ENCODE results near the gene CD69.

The CD69 gene

GRCh38 chr12:9786726-9787717, 26.3 kb upstream of the CD69 start:
- no peak overlapping the region for H3K4me3 ChIP-seq (ENCODE audit: low read length)
- no peak for TF ChIP-seq CTCF (IDR thresholded peaks at IDR 0.05; ENCODE audit: low read depth, low read length)
- no peak for TF ChIP-seq EZH2phosphoT487 (IDR thresholded peaks at IDR 0.05; ENCODE audit: low read depth)

GRCh38 chr12:9784816-9785215, 24.1 kb upstream of the CD69 start:
- H3K79me2 ChIP-seq (ENCODE audit: low read length): no peaks in the 10 kb centered on the region

More at GRCh38 chr12:9786726-9787717, 26.3 kb upstream of the CD69 start:
- H3K9me3 ChIP-seq (ENCODE audit: insufficient read depth, low read length): no peaks in the 10 kb centered on the region
- no peaks in the 10 kb centered on the region for H3K27me3 ChIP-seq (ENCODE audit: low read depth, low read length)
- H3K79me2 ChIP-seq (ENCODE audit: low read length): no peaks in the 10 kb centered on the region
- H3K27ac ChIP-seq (ENCODE audit: low read length): no peak overlapping the region
- H3K4me2 ChIP-seq (ENCODE audit: low read length): no peak overlapping the region
- H3K36me3 ChIP-seq (replicated peaks; ENCODE audit: low read depth, low read length): no peaks in the 10 kb centered on the region
- no peak overlapping the region for H3K9ac ChIP-seq (ENCODE audit: low read length)
- no peaks in the 10 kb centered on the region for H4K20me1 ChIP-seq (ENCODE audit: insufficient read depth, low read length)
- no peak overlapping the region for H2AFZ ChIP-seq (ENCODE audit: low read depth, low read length)
- H3K4me1 ChIP-seq (ENCODE audit: low read length): peaks cover 13% of the 10 kb centered on the region

GRCh38 chr12:9784326-9784725, 23.6 kb upstream of the CD69 start:
- no peak overlapping the region for H3K4me2 ChIP-seq (ENCODE audit: low read length)
- TF ChIP-seq CTCF (IDR thresholded peaks at IDR 0.05; ENCODE audit: low read depth, low read length) (no peak), EZH2phosphoT487 (IDR thresholded peaks at IDR 0.05; ENCODE audit: low read depth) (no peak)

More at GRCh38 chr12:9784816-9785215, 24.1 kb upstream of the CD69 start:
- TF ChIP-seq CTCF (IDR thresholded peaks at IDR 0.05; ENCODE audit: low read depth, low read length): no peak
- Histone ChIP-seq H3K9ac (ENCODE audit: low read length) (no peak overlapping the region), H2AFZ (ENCODE audit: low read depth, low read length) (no peak overlapping the region), H3K36me3 (replicated peaks; ENCODE audit: low read depth, low read length) (no peaks in the 10 kb centered on the region), H3K27ac (ENCODE audit: low read length) (no peak overlapping the region), H3K4me2 (ENCODE audit: low read length) (no peak overlapping the region), H3K9me3 (ENCODE audit: insufficient read depth, low read length) (no peaks in the 10 kb centered on the region), H3K4me3 (ENCODE audit: low read length) (no peak overlapping the region), H3K4me1 (ENCODE audit: low read length) (no peaks in the 10 kb centered on the region), H4K20me1 (ENCODE audit: insufficient read depth, low read length) (no peaks in the 10 kb centered on the region), H3K27me3 (ENCODE audit: low read depth, low read length) (no peaks in the 10 kb centered on the region)

GRCh38 chr12:9782547-9783382, 22.1 kb upstream of the CD69 start:
- Histone ChIP-seq H3K79me2 (ENCODE audit: low read length) (no peaks in the 10 kb centered on the region), H4K20me1 (ENCODE audit: insufficient read depth, low read length) (no peaks in the 10 kb centered on the region), H3K9me3 (ENCODE audit: insufficient read depth, low read length) (no peaks in the 10 kb centered on the region), H3K27me3 (ENCODE audit: low read depth, low read length) (no peaks in the 10 kb centered on the region), H2AFZ (ENCODE audit: low read depth, low read length) (no peak overlapping the region), H3K4me2 (ENCODE audit: low read length) (no peak overlapping the region), H3K4me3 (ENCODE audit: low read length) (no peak overlapping the region), H3K36me3 (replicated peaks; ENCODE audit: low read depth, low read length) (no peaks in the 10 kb centered on the region), H3K4me1 (ENCODE audit: low read length) (peaks cover 6% of the 10 kb centered on the region), H3K9ac (ENCODE audit: low read length) (no peak overlapping the region), H3K27ac (ENCODE audit: low read length) (no peak overlapping the region)
- no peak for TF ChIP-seq EZH2phosphoT487 (IDR thresholded peaks at IDR 0.05; ENCODE audit: low read depth)
- TF ChIP-seq CTCF (IDR thresholded peaks at IDR 0.05; ENCODE audit: low read depth, low read length): no peak

More at GRCh38 chr12:9784326-9784725, 23.6 kb upstream of the CD69 start:
- Histone ChIP-seq H2AFZ (ENCODE audit: low read depth, low read length) (no peak overlapping the region), H3K36me3 (replicated peaks; ENCODE audit: low read depth, low read length) (no peaks in the 10 kb centered on the region), H3K79me2 (ENCODE audit: low read length) (no peaks in the 10 kb centered on the region), H3K27ac (ENCODE audit: low read length) (no peak overlapping the region), H3K9me3 (ENCODE audit: insufficient read depth, low read length) (no peaks in the 10 kb centered on the region), H3K27me3 (ENCODE audit: low read depth, low read length) (no peaks in the 10 kb centered on the region), H4K20me1 (ENCODE audit: insufficient read depth, low read length) (no peaks in the 10 kb centered on the region), H3K4me3 (ENCODE audit: low read length) (no peak overlapping the region), H3K9ac (ENCODE audit: low read length) (no peak overlapping the region), H3K4me1 (ENCODE audit: low read length) (peaks cover 4% of the 10 kb centered on the region)

Measured in OCI-LY3 (cell line).